HG03135 (cell line): ENCODE data around the gene CRYBB3.

Experiments used
- ATAC-seq: cut with Tn5 transposase; IDR thresholded peaks from one replicate; pipeline ENCODE4 v1.9.1; 2021; ENCODE audit warnings: mild to moderate bottlenecking, moderate library complexity; ENCODE audit not compliant: unreplicated experiment

CRYBB3 gene

GRCh38 chr22:25199731-25200520, at the start of gene CRYBB3:
Gene CRYBB3, plus strand, starts transcription at chr22:25199858. Its CDS starts 1,539 bp downstream, at chr22:25201397.
- ATAC-seq, result no peak

- no peak for ATAC-seq
Observed at GRCh38 chr22:25153961-25154666, 45.5 kb upstream of the CRYBB3 start.

GRCh38 chr22:25154667-25154999, 45.0 kb upstream of the CRYBB3 start:
- no peak for ATAC-seq

DNA sequence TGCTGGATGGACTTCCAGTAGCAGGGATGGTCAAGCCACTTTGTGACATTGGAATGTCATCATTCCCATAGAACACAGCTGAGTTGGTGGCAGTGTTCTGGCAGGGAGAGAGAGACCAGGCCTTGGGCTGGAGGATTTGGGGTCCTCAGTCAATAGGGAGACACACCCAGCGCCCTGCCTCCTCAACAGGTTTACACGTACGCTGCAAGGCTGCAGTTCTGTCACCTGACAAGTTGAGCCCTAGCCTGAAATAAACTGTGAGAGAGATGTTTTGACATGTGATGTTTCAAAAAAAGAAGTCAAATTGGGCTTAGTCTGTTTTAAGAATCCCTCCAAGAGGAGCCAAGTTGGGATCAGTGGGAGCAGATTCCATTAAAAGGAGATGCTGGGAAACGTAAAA, 42.9 kb upstream of the CRYBB3 start:
- no peak for ATAC-seq

DNA sequence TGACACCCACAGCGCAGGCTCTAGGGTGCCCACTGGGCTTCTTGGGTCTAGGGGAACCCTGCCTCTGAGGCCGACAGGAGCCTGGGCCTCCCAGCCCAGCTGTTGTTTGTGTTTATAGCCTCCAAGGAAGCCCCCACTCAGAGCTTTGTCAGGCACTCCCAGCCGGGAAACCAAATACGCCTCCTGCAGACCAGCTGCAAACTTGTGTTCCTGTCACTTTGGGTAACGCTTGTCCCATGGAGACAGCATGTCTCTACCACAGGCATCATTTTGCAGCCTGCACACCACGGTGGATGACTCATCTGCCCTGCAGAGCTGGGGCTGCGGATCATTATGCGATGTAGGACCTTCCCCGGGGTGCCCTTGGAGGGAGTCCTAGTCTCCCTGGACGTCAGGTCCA, 40.6 kb upstream of the CRYBB3 start:
- no peak for ATAC-seq

- ATAC-seq, result no peak
Observed at GRCh38 chr22:25160120-25160996, 39.3 kb upstream of the CRYBB3 start.

GRCh38 chr22:25161017-25161915, 38.4 kb upstream of the CRYBB3 start:
- ATAC-seq, result no peak

- ATAC-seq, result no peak
Observed at GRCh38 chr22:25161916-25162530, 37.6 kb upstream of the CRYBB3 start.

- ATAC-seq, result no peak
Observed at GRCh38 chr22:25162561-25162960, 37.1 kb upstream of the CRYBB3 start.

DNA sequence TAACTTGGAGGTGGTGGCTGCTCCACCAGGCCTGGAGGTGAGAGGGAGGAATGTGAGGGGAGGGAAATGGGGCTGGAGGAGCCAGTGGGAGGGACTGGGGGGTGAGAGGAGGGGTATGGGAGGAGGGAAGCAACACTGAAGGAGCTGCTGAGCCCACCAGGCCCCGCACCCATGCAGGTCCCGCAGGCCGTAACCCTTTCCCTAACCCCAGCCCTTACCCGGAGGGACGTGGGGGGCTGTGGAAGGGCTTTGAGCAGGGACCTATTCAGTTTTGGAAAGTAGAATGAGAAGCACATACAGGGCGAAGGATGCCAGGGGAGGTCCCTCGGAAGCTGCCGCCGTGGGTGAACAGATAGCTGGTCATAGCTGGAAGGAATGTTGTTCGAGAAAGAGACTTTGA, 33.9 kb upstream of the CRYBB3 start:
- no peak for ATAC-seq

DNA sequence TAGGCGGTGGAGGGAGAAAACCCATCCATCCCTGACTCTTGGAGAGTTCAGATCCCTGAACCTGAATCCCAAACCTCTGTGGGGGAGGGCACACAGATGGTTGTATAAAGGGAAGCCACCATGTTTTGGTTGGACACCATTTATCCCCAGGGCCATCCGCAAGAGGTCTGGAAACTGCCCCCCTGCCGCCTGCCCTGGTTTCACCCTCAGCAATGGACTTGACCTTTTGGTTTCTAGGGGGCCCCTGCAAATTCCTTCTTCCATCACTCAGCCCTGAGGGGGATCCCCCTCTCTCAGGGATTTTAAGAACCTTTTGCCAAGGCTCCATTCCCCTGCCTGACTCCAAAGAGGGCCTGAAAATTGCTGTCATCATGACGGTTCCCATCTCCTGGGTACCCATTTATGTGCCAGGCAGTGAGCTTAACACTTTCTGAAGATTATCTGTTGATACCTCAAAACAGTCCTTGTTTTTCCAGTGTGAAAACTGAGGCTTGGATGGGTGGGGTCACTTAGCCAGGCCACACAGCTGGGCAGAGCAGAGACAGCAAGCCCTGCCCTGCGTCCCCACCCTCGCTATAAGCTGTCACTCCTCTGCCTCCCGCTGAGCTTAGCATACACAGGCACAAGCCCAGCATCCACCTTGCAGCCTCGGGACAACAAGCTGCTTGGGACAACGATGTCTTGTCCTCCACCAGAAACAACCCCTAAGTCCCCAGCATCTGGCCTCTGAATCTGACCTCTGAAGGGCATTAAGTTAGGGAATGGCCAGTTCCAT, 33.2 kb upstream of the CRYBB3 start:
- ATAC-seq, result no peak

DNA sequence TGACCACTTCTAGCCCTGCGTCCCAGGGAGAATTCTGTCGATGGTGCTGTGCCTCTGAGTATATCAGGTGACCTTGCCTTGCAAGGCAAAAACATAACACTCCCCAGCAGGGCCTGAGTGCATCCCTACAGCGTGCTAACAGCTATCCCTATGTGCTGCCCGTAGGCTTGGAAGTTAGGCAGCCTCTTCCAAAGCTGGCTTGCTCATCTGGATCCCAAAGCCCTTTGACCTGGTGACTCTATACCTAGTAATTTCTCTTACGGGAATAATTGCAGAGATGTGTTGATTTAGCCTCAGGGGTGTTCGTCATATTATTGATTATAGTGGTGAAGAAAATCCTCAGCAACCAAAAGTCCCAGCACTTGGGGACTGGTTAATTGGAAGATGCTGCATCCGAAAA, 32.6 kb upstream of the CRYBB3 start:
- ATAC-seq, result no peak

GRCh38 chr22:25167834-25168601, 31.6 kb upstream of the CRYBB3 start:
- ATAC-seq, result no peak

DNA sequence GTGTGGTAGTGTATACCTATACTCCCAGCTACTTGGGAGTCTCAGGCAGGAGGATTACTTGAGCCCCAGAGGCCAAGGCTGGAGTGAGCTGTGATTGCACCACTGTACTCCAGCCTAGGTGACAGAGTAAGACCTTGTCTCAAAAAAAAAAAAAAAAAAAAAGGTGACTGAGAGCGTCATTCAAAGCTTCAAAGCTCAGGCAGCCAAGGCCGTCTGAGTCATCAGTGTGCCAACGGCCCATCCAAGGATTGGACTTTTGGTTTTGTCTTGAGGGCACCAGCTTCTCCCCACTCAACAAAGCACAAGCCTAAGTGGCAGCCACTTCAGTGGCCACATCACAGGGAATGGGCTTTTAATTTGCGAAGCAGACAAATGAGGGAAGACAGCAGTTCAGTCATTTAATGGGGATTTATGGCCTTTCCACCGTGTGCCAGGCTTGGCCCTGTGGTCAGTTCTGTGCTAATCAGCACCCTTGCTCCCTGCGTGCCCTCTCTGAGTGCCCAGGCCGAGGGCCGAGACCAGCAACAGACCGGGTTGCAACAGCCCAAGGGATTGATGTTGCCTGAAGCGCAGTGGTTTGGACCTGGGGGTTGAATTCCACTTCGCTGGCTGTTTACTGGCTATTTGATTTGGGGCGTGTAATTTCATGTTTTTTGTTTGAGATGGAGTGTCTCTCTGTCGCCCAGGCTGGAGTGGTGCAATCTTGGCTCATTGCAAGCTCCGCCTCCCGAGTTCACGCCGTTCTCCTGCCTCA, 30.2 kb upstream of the CRYBB3 start:
- ATAC-seq, result no peak

DNA sequence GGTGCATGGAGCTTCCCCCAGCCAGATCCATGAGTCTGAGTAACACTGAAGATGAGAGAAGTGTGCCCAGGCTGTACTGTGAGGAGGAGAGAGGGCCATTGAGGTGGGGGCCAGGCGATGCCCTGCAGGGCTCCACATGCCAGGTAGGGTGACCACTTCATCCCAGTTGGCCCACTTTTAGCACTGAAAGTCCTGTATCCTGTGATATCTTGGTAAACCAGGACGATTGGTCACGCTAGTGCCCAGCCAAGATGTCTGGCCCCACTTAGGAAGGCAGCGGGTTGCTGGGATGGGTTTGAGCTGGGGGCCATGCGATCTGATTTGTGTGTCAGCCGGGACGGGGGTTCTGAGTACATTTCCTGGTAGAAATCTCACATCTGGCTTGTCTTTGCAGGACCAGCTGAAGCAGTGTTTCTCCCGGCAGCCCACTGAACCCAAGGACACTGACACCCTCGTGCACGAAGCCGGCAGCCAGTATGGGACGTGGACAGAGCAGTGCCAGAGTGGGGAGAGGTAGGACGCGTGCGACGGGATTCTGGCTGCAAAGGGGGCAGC, 29.2 kb upstream of the CRYBB3 start:
- ATAC-seq, result no peak

- ATAC-seq, result no peak
Observed at GRCh38 chr22:25172153-25172552, 27.5 kb upstream of the CRYBB3 start.

- ATAC-seq, result no peak
Observed at GRCh38 chr22:25174156-25174887, 25.3 kb upstream of the CRYBB3 start.
